ENCODE results near the gene AIMP2. TPM values are rescaled to one million over a fixed set of nuclear protein-coding genes. Genes with fewer than 3 reads are reported as not detected.

Gene AIMP2
- total RNA-seq, 4 donors from 2014 or later: 28.7 to 36.9 (median 34.7) TPM

GRCh38 chr7:6023974-6024435 is 14.9 kb downstream of the AIMP2 start:
- peaks cover 0 to 100% (median 35%) of the 10 kb centered on the region in 3 donors for H3K36me3 ChIP-seq
- no peak overlapping the region for H3K4me3 ChIP-seq

GRCh38 chr7:6026011-6026819 is 17.1 kb downstream of the AIMP2 start:
- DNase-seq (ENCODE audit: low spot score in 2 of 2): peak in 1 of 2 donors; percentile 36
- Histone ChIP-seq H3K36me3 (peaks cover 0 to 97% (median 31%) of the 10 kb centered on the region in 3 donors), H3K9me3 (no peaks in the 10 kb centered on the region), H3K4me1 (peaks cover 0 to 12% (median 0%) of the 10 kb centered on the region in 4 donors), H3K27ac (peak overlapping the region in 3 of 4 donors; percentile 42 to 74 (median 71)), H3K27me3 (no peaks in the 10 kb centered on the region), H3K4me3 (peak overlapping the region in 1 of 4 donors; percentile 34)
- 75 to 79% methylated on average over 13 to 19 of the region's 22 CpGs for WGBS, 2 donors
- TF ChIP-seq EP300 (IDR thresholded peaks at IDR 0.05) (no peak), CTCF (IDR thresholded peaks at IDR 0.05) (peak in 1 of 5 experiments; percentile 9)

More at GRCh38 chr7:6023974-6024435, 14.9 kb downstream of the AIMP2 start:
- Histone ChIP-seq H3K9me3 (no peaks in the 10 kb centered on the region), H3K27me3 (no peaks in the 10 kb centered on the region), H3K27ac (no peak overlapping the region), H3K4me1 (peaks cover 0 to 12% (median 0%) of the 10 kb centered on the region in 4 donors)
- 86 to 94% methylated on average over 7 of the region's 7 CpGs for WGBS, 2 donors
- no peak for TF ChIP-seq EP300 (IDR thresholded peaks at IDR 0.05)
- no peak for TF ChIP-seq CTCF (IDR thresholded peaks at IDR 0.05)
- TF ChIP-seq POLR2A (IDR thresholded peaks at IDR 0.05): no peak
- no peak for DNase-seq (ENCODE audit: low spot score in 2 of 2)

GRCh38 chr7:6026820-6027311 is 17.8 kb downstream of the AIMP2 start:
- TF ChIP-seq EP300 (IDR thresholded peaks at IDR 0.05) (no peak), POLR2A (IDR thresholded peaks at IDR 0.05) (no peak), CTCF (IDR thresholded peaks at IDR 0.05) (no peak)
- peak overlapping the region in 2 of 4 donors; percentile 42 to 74 for H3K27ac ChIP-seq
- no peaks in the 10 kb centered on the region for H3K9me3 ChIP-seq
- H3K27me3 ChIP-seq: no peaks in the 10 kb centered on the region
- peaks cover 0 to 12% (median 0%) of the 10 kb centered on the region in 4 donors for H3K4me1 ChIP-seq
- DNase-seq (ENCODE audit: low spot score in 2 of 2): no peak
- H3K4me3 ChIP-seq: peak overlapping the region in 1 of 4 donors; percentile 34
- WGBS, 2 donors: 75 to 76% methylated on average over 12 of the region's 12 CpGs
- H3K36me3 ChIP-seq: peaks cover 0 to 97% (median 27%) of the 10 kb centered on the region in 3 donors

GRCh38 chr7:6027806-6028365 is 18.8 kb downstream of the AIMP2 start:
- Histone ChIP-seq H3K27me3 (no peaks in the 10 kb centered on the region), H3K4me3 (no peak overlapping the region), H3K36me3 (peaks cover 0 to 97% (median 24%) of the 10 kb centered on the region in 3 donors), H3K9me3 (no peaks in the 10 kb centered on the region), H3K4me1 (peaks cover 0 to 12% (median 0%) of the 10 kb centered on the region in 4 donors), H3K27ac (no peak overlapping the region)
- TF ChIP-seq POLR2A (IDR thresholded peaks at IDR 0.05): no peak
- no peak for TF ChIP-seq EP300 (IDR thresholded peaks at IDR 0.05)
- no peak for TF ChIP-seq CTCF (IDR thresholded peaks at IDR 0.05)
- 90 to 100% methylated on average over 1 of the region's 1 CpG for WGBS, 2 donors
- no peak for DNase-seq (ENCODE audit: low spot score in 2 of 2)
